ENCODE data around the gene FOXO3. TPM values are rescaled to one million over a fixed set of nuclear protein-coding genes. Genes with fewer than 3 reads are reported as not detected.
"Not testable (repeated sequence)": the region's sequence is repeated elsewhere in the genome, so short reads cannot be mapped to it uniquely, and the experiment has no call there.

The FOXO3 gene
- polyA plus RNA-seq, 2 donors, result 9.6 to 15.3 TPM

DNA sequence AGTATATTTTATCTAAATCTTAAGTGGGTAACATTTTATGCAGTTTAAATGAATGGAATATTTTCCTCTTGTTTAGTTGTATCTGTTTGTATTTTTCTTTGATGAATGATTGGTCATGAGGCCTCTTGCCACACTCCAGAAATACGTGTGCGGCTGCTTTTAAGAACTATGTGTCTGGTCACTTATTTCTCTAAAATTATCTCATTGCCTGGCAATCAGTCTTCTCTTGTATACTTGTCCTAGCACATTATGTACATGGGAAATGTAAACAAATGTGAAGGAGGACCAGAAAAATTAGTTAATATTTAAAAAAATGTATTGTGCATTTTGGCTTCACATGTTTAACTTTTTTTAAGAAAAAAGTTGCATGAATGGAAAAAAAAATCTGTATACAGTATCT is 123.3 kb downstream of the FOXO3 start:
- not testable (repeated sequence) for H3K9me3 ChIP-seq (ENCODE audit: control insufficient read depth in 2 of 2, insufficient read depth in 1 of 2, low read depth in 1 of 2, low read length in 1 of 2); H3K4me3 ChIP-seq (ENCODE audit: low read depth in 1 of 2, low read length in 2 of 2); H3K36me3 ChIP-seq (ENCODE audit: control insufficient read depth in 2 of 2, insufficient read depth in 2 of 2, low read length in 1 of 2); H3K27me3 ChIP-seq (ENCODE audit: control insufficient read depth in 1 of 2, insufficient read depth in 2 of 2, low read length in 2 of 2); H3K4me1 ChIP-seq (ENCODE audit: control insufficient read depth in 2 of 2, insufficient read depth in 2 of 2, low read length in 1 of 2); H3K27ac ChIP-seq (ENCODE audit: low read depth in 2 of 2, low read length in 1 of 2)
- WGBS, 2 donors, result 67 to 100% methylated on average over 1 to 2 of the region's 2 CpGs

DNA sequence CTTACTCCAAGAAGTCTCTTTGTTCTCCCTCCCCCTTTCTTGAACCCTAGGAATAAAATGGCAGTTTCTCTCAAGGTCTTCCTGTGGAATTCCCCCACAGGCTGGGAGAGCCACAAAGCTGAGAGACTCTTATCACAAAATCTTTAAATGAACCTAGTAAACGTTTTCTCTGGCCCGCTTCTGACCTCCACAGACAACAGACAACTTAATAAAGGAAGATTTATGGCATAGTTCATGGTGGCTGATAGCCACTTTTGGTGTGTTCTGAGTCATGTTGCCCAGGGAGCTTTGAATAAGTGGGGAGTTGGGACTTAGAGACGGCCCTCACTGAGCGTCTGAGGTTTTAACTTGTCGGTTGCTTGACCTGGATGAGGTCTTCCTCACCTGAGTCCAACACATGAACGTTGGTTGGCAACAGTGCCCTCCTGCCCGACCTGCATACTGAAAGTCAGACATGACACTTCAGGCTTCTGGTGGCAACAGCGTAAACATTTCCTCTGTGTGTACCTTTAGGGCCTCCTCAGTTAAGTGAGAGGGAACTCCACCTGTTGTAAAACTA is 124.1 kb downstream of the FOXO3 start:
- H3K4me1 ChIP-seq (ENCODE audit: control insufficient read depth in 2 of 2, insufficient read depth in 2 of 2, low read length in 1 of 2), result peaks cover 2 to 12% of the 10 kb centered on the region in 2 donors
- no peak overlapping the region for H3K4me3 ChIP-seq (ENCODE audit: low read depth in 1 of 2, low read length in 2 of 2)
- no peak overlapping the region for H3K27ac ChIP-seq (ENCODE audit: low read depth in 2 of 2, low read length in 1 of 2)
- H3K27me3 ChIP-seq (ENCODE audit: control insufficient read depth in 1 of 2, insufficient read depth in 2 of 2, low read length in 2 of 2), result no peaks in the 10 kb centered on the region
- WGBS, 2 donors, result 43 to 50% methylated on average over 8 of the region's 8 CpGs
- H3K36me3 ChIP-seq (ENCODE audit: control insufficient read depth in 2 of 2, insufficient read depth in 2 of 2, low read length in 1 of 2), result peaks cover 0 to 4% of the 10 kb centered on the region in 2 donors
- H3K9me3 ChIP-seq (ENCODE audit: control insufficient read depth in 2 of 2, insufficient read depth in 1 of 2, low read depth in 1 of 2, low read length in 1 of 2), result no peaks in the 10 kb centered on the region

DNA sequence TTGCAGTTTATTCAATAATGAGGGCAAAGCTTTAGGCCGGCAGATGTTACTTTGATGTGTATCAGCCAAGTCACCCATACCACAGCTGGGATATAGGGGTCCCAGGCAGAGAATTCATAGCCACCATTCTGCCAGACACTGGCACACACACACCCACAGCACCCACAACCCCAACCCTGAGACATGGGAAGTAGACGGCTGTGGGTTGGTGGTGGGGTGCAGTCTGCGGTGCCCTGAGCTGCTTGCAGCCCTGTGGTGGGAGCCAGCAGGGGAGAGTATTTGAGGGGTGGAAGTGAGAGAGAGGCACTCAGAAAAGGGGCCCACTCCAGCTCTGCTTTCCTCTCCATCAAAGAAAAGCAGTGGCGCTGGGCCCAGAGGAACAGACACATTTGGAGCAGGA is 125.3 kb downstream of the FOXO3 start:
- Histone ChIP-seq H3K27ac (ENCODE audit: low read depth in 2 of 2, low read length in 1 of 2) (no peak overlapping the region), H3K27me3 (ENCODE audit: control insufficient read depth in 1 of 2, insufficient read depth in 2 of 2, low read length in 2 of 2) (no peaks in the 10 kb centered on the region), H3K4me1 (ENCODE audit: control insufficient read depth in 2 of 2, insufficient read depth in 2 of 2, low read length in 1 of 2) (peaks cover 2 to 15% of the 10 kb centered on the region in 2 donors), H3K4me3 (ENCODE audit: low read depth in 1 of 2, low read length in 2 of 2) (no peak overlapping the region), H3K9me3 (ENCODE audit: control insufficient read depth in 2 of 2, insufficient read depth in 1 of 2, low read depth in 1 of 2, low read length in 1 of 2) (no peaks in the 10 kb centered on the region), H3K36me3 (ENCODE audit: control insufficient read depth in 2 of 2, insufficient read depth in 2 of 2, low read length in 1 of 2) (peaks cover 0 to 2% of the 10 kb centered on the region in 2 donors)
- 85 to 88% methylated on average over 4 of the region's 4 CpGs for WGBS, 2 donors

DNA sequence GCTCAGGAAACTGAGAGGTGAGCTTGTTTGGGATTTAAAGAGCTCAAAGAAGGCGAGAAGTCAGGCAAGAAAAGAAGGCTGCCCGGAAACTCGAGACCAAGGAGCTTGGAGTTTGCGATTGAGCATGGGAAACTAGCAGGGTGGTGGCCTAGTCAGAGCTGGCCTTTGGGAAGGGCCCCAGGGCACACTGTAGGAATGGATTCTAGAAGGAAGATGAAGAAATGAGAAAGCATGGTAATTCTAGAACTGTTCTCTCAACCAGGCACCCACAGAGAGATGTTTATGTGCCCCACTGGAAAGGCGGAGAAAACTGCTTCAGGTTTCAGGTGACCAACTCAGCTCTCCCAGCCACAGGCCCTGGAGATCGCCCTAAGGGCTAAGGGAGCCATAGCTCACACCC is 126.2 kb downstream of the FOXO3 start:
- Histone ChIP-seq H3K4me3 (ENCODE audit: low read depth in 1 of 2, low read length in 2 of 2) (no peak overlapping the region), H3K27ac (ENCODE audit: low read depth in 2 of 2, low read length in 1 of 2) (peak overlapping the region in 1 of 2 donors; percentile 66), H3K9me3 (ENCODE audit: control insufficient read depth in 2 of 2, insufficient read depth in 1 of 2, low read depth in 1 of 2, low read length in 1 of 2) (no peaks in the 10 kb centered on the region), H3K27me3 (ENCODE audit: control insufficient read depth in 1 of 2, insufficient read depth in 2 of 2, low read length in 2 of 2) (no peaks in the 10 kb centered on the region), H3K4me1 (ENCODE audit: control insufficient read depth in 2 of 2, insufficient read depth in 2 of 2, low read length in 1 of 2) (peaks cover 2 to 15% of the 10 kb centered on the region in 2 donors), H3K36me3 (ENCODE audit: control insufficient read depth in 2 of 2, insufficient read depth in 2 of 2, low read length in 1 of 2) (peaks cover 0 to 2% of the 10 kb centered on the region in 2 donors)
- 81 to 87% methylated on average over 6 of the region's 6 CpGs for WGBS, 2 donors

DNA sequence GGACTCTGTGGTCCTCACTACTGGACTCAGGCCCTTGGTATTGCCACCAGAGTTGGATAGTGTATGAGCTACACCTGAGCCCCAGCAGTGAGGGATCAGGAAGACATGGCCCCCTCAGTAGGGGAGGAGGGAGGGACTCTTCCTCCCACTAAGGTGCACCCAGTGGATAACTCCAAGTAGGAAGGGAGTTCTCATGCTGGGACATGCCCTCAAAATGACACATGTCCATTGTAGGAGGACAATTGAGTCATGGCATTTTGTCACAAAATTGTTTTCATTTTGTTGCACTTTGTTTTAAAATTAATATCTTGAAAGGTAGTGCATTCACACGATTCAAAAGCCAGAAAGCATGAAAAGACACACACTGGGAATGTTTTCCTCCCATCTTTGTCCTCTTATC is 127.2 kb downstream of the FOXO3 start:
- H3K27ac ChIP-seq (ENCODE audit: low read depth in 2 of 2, low read length in 1 of 2), result peak overlapping the region in 1 of 2 donors; percentile 61
- peaks cover 0 to 2% of the 10 kb centered on the region in 2 donors for H3K36me3 ChIP-seq (ENCODE audit: control insufficient read depth in 2 of 2, insufficient read depth in 2 of 2, low read length in 1 of 2)
- WGBS, 2 donors, result 85 to 86% methylated on average over 1 of the region's 1 CpG
- H3K9me3 ChIP-seq (ENCODE audit: control insufficient read depth in 2 of 2, insufficient read depth in 1 of 2, low read depth in 1 of 2, low read length in 1 of 2), result no peaks in the 10 kb centered on the region
- no peak overlapping the region for H3K4me3 ChIP-seq (ENCODE audit: low read depth in 1 of 2, low read length in 2 of 2)
- no peaks in the 10 kb centered on the region for H3K27me3 ChIP-seq (ENCODE audit: control insufficient read depth in 1 of 2, insufficient read depth in 2 of 2, low read length in 2 of 2)
- H3K4me1 ChIP-seq (ENCODE audit: control insufficient read depth in 2 of 2, insufficient read depth in 2 of 2, low read length in 1 of 2), result peaks cover 2 to 15% of the 10 kb centered on the region in 2 donors

DNA sequence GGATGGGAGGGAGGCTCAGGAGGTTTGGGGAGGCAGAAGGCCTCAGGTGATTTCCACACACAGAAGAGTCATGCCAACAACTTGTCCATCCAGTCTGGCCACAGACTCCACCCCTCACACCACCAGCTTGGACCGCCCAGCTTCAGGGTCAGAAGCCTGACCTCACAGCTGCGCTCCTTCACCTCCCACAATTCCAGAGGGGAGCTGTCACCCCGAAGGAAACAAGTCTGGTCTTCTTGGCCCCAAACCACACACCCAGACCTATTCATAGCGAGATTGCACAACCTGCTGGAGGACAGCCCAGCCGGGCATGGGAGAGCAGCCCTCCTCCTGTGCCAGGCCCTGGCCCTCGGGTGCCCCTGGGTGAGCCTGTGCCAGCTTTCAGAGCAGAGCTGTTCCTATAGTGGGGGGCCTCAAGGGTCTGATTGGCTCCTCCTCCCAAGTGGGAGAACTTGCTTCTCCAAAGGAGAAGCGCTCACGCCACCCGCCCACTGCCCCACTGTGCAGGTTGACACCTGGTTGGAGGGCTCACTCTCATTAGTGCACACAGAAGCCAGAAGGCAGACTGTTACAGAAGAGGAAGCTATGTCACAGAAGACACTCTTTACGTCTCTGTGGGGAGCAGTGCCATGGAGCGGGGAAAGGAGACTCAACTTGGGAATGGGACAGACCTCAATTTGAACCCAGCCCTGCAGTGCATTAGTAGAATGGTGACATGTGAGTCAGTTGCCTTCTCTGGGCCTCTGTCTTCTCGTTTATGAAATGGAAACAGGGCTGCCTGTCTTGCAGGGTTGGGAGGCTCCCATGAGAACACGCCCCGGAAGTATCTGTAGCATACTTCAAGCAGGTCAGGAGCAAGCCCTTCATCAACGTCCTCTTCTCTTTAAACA is 128.8 kb downstream of the FOXO3 start:
- H3K4me1 ChIP-seq (ENCODE audit: control insufficient read depth in 2 of 2, insufficient read depth in 2 of 2, low read length in 1 of 2), result peaks cover 2 to 17% of the 10 kb centered on the region in 2 donors
- no peak overlapping the region for H3K4me3 ChIP-seq (ENCODE audit: low read depth in 1 of 2, low read length in 2 of 2)
- no peaks in the 10 kb centered on the region for H3K27me3 ChIP-seq (ENCODE audit: control insufficient read depth in 1 of 2, insufficient read depth in 2 of 2, low read length in 2 of 2)
- H3K9me3 ChIP-seq (ENCODE audit: control insufficient read depth in 2 of 2, insufficient read depth in 1 of 2, low read depth in 1 of 2, low read length in 1 of 2), result no peaks in the 10 kb centered on the region
- peaks cover 0 to 2% of the 10 kb centered on the region in 2 donors for H3K36me3 ChIP-seq (ENCODE audit: control insufficient read depth in 2 of 2, insufficient read depth in 2 of 2, low read length in 1 of 2)
- peak overlapping the region; percentile 89 to 95 for H3K27ac ChIP-seq (ENCODE audit: low read depth in 2 of 2, low read length in 1 of 2)
- WGBS, 2 donors, result 38 to 44% methylated on average over 15 of the region's 15 CpGs

DNA sequence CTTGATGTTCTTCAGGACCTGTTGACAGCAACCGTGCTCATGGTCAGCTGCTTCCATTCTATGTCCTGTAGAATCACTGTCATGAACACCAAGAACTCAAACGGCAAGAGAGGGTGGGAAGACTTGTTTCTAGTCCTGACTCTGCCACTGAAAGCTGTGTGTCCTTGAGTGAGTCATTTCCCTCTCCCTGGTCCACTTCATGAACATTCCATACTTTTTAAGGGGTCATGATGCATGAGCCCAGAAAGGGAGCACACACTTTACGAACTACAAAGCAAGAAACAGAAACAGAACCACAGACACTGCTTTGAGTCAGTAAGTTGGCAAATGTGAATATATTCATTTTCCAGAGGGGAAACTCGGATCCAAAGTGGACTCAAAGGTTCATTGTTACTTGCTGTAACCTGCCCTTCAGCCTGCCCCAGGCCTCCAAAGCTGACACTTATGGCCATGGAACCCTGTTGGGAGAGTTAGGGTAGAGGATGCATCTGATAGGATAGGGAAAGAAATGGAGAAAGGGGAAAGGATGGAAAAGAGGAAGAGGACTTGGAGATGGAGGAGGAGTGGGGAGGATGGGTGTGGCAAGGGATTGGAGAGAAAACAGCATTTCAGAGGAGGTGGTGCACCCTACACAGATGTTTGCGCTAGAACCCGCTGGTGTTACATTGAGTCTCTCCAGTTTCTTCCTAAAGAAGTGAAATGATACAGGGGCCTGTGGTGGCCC is 129.8 kb downstream of the FOXO3 start:
- Histone ChIP-seq H3K4me3 (ENCODE audit: low read depth in 1 of 2, low read length in 2 of 2) (no peak overlapping the region), H3K27me3 (ENCODE audit: control insufficient read depth in 1 of 2, insufficient read depth in 2 of 2, low read length in 2 of 2) (no peaks in the 10 kb centered on the region), H3K27ac (ENCODE audit: low read depth in 2 of 2, low read length in 1 of 2) (peak overlapping the region; percentile 56 to 76), H3K36me3 (ENCODE audit: control insufficient read depth in 2 of 2, insufficient read depth in 2 of 2, low read length in 1 of 2) (peaks cover 0 to 2% of the 10 kb centered on the region in 2 donors), H3K4me1 (ENCODE audit: control insufficient read depth in 2 of 2, insufficient read depth in 2 of 2, low read length in 1 of 2) (peaks cover 2 to 12% of the 10 kb centered on the region in 2 donors), H3K9me3 (ENCODE audit: control insufficient read depth in 2 of 2, insufficient read depth in 1 of 2, low read depth in 1 of 2, low read length in 1 of 2) (no peaks in the 10 kb centered on the region)
- WGBS, 2 donors, result 73 to 78% methylated on average over 6 of the region's 6 CpGs

DNA sequence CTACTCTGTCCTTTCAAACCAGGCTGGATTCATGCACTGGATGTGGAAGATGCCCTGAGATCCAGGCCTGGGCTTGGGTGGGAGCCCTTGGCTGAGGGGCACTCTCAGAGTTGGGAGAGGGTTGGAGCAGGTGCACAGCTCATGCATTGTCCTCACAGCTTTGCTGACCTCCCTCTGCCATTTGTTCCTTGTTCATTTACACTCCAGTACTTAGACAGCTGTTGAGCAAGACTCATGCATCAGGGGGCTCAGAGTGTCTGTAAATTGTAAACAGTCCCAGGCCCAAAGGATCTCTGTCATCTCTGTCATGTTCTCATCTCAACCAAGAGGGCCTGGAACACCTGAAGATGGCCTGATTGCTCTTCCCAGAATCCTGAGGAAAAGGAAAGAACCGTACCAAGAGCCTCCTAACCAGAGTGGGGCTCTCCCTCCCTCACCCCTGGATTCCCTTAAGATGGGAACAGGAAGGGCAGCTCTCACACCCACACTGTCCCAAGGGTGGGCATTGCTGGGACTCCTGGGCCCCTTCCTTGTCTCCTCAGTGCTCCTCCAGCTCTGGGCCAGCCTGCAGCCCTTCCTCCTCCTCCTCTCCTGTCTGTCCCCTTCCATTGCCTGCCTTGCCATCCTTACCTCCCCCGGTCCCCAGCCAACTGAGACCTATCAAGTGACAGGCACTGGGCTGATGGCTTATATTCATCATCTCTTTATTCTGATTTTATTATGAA is 132.9 kb downstream of the FOXO3 start:
- peaks cover 2 to 12% of the 10 kb centered on the region in 2 donors for H3K4me1 ChIP-seq (ENCODE audit: control insufficient read depth in 2 of 2, insufficient read depth in 2 of 2, low read length in 1 of 2)
- no peaks in the 10 kb centered on the region for H3K9me3 ChIP-seq (ENCODE audit: control insufficient read depth in 2 of 2, insufficient read depth in 1 of 2, low read depth in 1 of 2, low read length in 1 of 2)
- no peak overlapping the region for H3K4me3 ChIP-seq (ENCODE audit: low read depth in 1 of 2, low read length in 2 of 2)
- 97 to 98% methylated on average over 2 of the region's 2 CpGs for WGBS, 2 donors
- H3K27ac ChIP-seq (ENCODE audit: low read depth in 2 of 2, low read length in 1 of 2), result no peak overlapping the region
- H3K36me3 ChIP-seq (ENCODE audit: control insufficient read depth in 2 of 2, insufficient read depth in 2 of 2, low read length in 1 of 2), result no peaks in the 10 kb centered on the region
- no peaks in the 10 kb centered on the region for H3K27me3 ChIP-seq (ENCODE audit: control insufficient read depth in 1 of 2, insufficient read depth in 2 of 2, low read length in 2 of 2)

DNA sequence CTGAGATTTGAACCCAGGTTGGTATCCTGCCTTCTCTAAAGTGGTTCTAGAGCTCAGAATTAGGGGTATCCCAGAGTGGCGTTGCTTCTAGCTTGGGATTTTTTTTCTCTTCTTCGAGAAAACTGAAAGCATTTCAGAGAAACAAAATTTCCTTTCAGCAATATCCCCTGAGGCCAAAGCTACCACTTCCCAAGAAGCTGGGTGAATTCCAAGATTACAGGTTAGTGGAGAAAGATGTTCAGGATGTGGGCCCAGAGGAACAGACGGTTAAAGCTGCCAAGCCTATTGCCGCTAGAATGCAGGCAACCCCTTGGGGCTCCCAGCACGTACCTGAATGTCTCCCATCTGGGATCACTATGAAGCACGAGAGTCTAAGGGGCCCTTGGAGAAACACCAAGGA is 134.1 kb downstream of the FOXO3 start:
- WGBS, 2 donors, result 58 to 68% methylated on average over 6 of the region's 6 CpGs
- Histone ChIP-seq H3K9me3 (ENCODE audit: control insufficient read depth in 2 of 2, insufficient read depth in 1 of 2, low read depth in 1 of 2, low read length in 1 of 2) (no peaks in the 10 kb centered on the region), H3K36me3 (ENCODE audit: control insufficient read depth in 2 of 2, insufficient read depth in 2 of 2, low read length in 1 of 2) (no peaks in the 10 kb centered on the region), H3K27ac (ENCODE audit: low read depth in 2 of 2, low read length in 1 of 2) (no peak overlapping the region), H3K4me3 (ENCODE audit: low read depth in 1 of 2, low read length in 2 of 2) (no peak overlapping the region), H3K4me1 (ENCODE audit: control insufficient read depth in 2 of 2, insufficient read depth in 2 of 2, low read length in 1 of 2) (peaks cover 0 to 5% of the 10 kb centered on the region in 2 donors), H3K27me3 (ENCODE audit: control insufficient read depth in 1 of 2, insufficient read depth in 2 of 2, low read length in 2 of 2) (no peaks in the 10 kb centered on the region)
